Vagina (tissue), 2 donors: ENCODE results near the gene ZMAT3.
"Not testable (repeated sequence)": the region's sequence is repeated elsewhere in the genome, so short reads cannot be mapped to it uniquely, and the experiment has no call there.

ENCODE experiments used
- CTCF ChIP-seq, 3 experiments: fragments of 450-650 bp in 2 of 3; fragments of 200-600 bp in 1 of 3; sonication (generic) in 1 of 3; IDR thresholded peaks; one replicate each; pipeline ENCODE4 v1.5.1; 2017 to 2019; ENCODE audit warnings: antibody characterized with exemption in 3 of 3, mild to moderate bottlenecking in 2 of 3, moderate library complexity in 2 of 3
- POLR2AphosphoS5 ChIP-seq, 2 donors: sonication (generic); formaldehyde crosslinking; IDR thresholded peaks; one replicate each; pipeline ENCODE4 v1.9.0; 2017; ENCODE audit warnings: antibody characterized with exemption in 2 of 2, mild to moderate bottlenecking in 2 of 2, low read depth in 1 of 2; ENCODE audit not compliant: insufficient read depth in 1 of 2

GRCh38 chr3:179115444-179115843, 43.8 kb upstream of the ZMAT3 start:
- TF ChIP-seq CTCF (IDR thresholded peaks at IDR 0.05); POLR2AphosphoS5 (IDR thresholded peaks at IDR 0.05; ENCODE audit: insufficient read depth in 1 of 2, low read depth in 1 of 2): not testable (repeated sequence)
